ENCODE data around the gene PGM2L1. TPM values are rescaled to one million over a fixed set of nuclear protein-coding genes. Genes with fewer than 3 reads are reported as not detected.

Gene PGM2L1
- total and polyA plus RNA-seq, 2 of the 4 experiments (the other 2 are of a cell fraction), result 0.72 to 1.8 TPM

GRCh38 chr11:74367881-74368280 lies 30.4 kb downstream of the PGM2L1 start:
- Histone ChIP-seq H3K4me2 (ENCODE audit: low read depth, low read length) (no peak overlapping the region), H3K4ac (ENCODE audit: low read depth, low read length) (no peak overlapping the region), H3K36me3 (ENCODE audit: control insufficient read depth, insufficient read depth, low read length) (peaks cover 7% of the 10 kb centered on the region), H3K27me3 (ENCODE audit: control insufficient read depth, insufficient read depth, low read length) (no peaks in the 10 kb centered on the region), H2AK5ac (ENCODE audit: low read depth, low read length) (no peak overlapping the region), H3K4me1 (ENCODE audit: control insufficient read depth, insufficient read depth, low read length) (no peaks in the 10 kb centered on the region; the same call in 1 of the 2 replicates), H2BK120ac (ENCODE audit: low read depth, low read length) (no peak overlapping the region), H3K14ac (replicated peaks; ENCODE audit: low read depth, low read length) (no peak overlapping the region), H3K4me3 (ENCODE audit: insufficient read depth, low read depth, low read length) (no peak overlapping the region), H2AK9ac (replicated peaks; ENCODE audit: low read depth, low read length, poor library complexity) (no peak overlapping the region), H3K23ac (ENCODE audit: low read depth, low read length) (no peak overlapping the region), H3K56ac (ENCODE audit: extremely low read depth, insufficient read depth, low read length) (no peak overlapping the region), H3K18ac (ENCODE audit: low read depth, low read length) (no peak overlapping the region), H3K9me3 (ENCODE audit: control insufficient read depth, insufficient read depth, low read length) (no peaks in the 10 kb centered on the region), H3K9me1 (ENCODE audit: insufficient read depth, low read length) (no peaks in the 10 kb centered on the region), H4K8ac (ENCODE audit: low read depth in 2 of 2, low read length in 2 of 2) (no peak overlapping the region), H2AFZ (replicated peaks; ENCODE audit: low read length, poor library complexity) (no peak overlapping the region), H3K79me1 (ENCODE audit: low read depth in 1 of 2, low read length in 2 of 2) (no peaks in the 10 kb centered on the region), H3K27ac (ENCODE audit: insufficient read depth, low read length) (no peak overlapping the region), H2BK15ac (ENCODE audit: low read depth, low read length) (no peak overlapping the region), H4K20me1 (ENCODE audit: insufficient read depth, low read length) (no peaks in the 10 kb centered on the region), H2BK5ac (ENCODE audit: low read depth, low read length, poor library complexity, severe bottlenecking) (no peak overlapping the region), H3K9ac (ENCODE audit: low read depth, low read length) (no peak overlapping the region), H4K5ac (ENCODE audit: low read depth, low read length) (no peak overlapping the region), H2BK20ac (ENCODE audit: low read depth, low read length) (no peak overlapping the region), H4K91ac (ENCODE audit: insufficient read depth, low read depth, low read length) (no peak overlapping the region)
- WGBS, 2 experiments (ENCODE audit: extremely low coverage in 2 of 2, insufficient read length in 1 of 2), result 100% methylated on average over 1 of the region's 5 CpGs; no CpG with 5 or more reads in 1 of the 2 experiments
- in situ Hi-C loops (cut with MboI; ENCODE audit: low sequenced_read_pairs), result no loop called here
- intact Hi-C loops (cut with micrococcal nuclease), result no loop called here
- no TSS peak for BruUV-seq (replicated peaks)
- dilution Hi-C loops (cut with HindIII; ENCODE audit: low sequenced_read_pairs, unreplicated experiment), result no loop called here
- TF ChIP-seq RAD21 (IDR thresholded peaks at IDR 0.05; ENCODE audit: low read length) (no peak), CHD1 (IDR thresholded peaks at IDR 0.05; ENCODE audit: low read depth, low read length) (no peak), RCOR1 (IDR thresholded peaks at IDR 0.05; ENCODE audit: insufficient replicate concordance, low read length) (no peak), FOS (IDR thresholded peaks at IDR 0.05; ENCODE audit: low read depth, low read length) (no peak), CTCF (conservative IDR thresholded peaks at IDR 0.05; ENCODE audit: low read depth, low read length) (no peak), RFX5 (IDR thresholded peaks at IDR 0.05; ENCODE audit: low read depth, low read length) (no peak), POLR2A (IDR thresholded peaks at IDR 0.05; ENCODE audit: low read depth, low read length) (no peak), SMC3 (IDR thresholded peaks at IDR 0.05; ENCODE audit: low read depth, low read length) (no peak), BHLHE40 (IDR thresholded peaks at IDR 0.05; ENCODE audit: low read depth, low read length) (no peak), MAFK (IDR thresholded peaks at IDR 0.05; ENCODE audit: low read depth, low read length) (no peak), CEBPB (IDR thresholded peaks at IDR 0.05; ENCODE audit: low read depth, low read length) (no peak)
- ATAC-seq (ENCODE audit: low read depth), result no peak
- no peak for DNase-seq
- ChIA-PET POLR2A (ENCODE audit: unreplicated experiment) (no interaction called here), CTCF (interaction anchor here (0.8 to 1.3 kb wide), 2 partner anchors 21 kb away, joined by 3 to 4 read pairs; no protein-coding TSS in a partner anchor)
